ENCODE measurements around the gene OR2T3. TPM values are rescaled to one million over a fixed set of nuclear protein-coding genes. Genes with fewer than 3 reads are reported as not detected.
"Not testable (repeated sequence)": the region's sequence is repeated elsewhere in the genome, so short reads cannot be mapped to it uniquely, and the experiment has no call there.

Gene OR2T3
- total RNA-seq, 1 donor from 2014 or later = not detected

GRCh38 chr1:248448409-248449074 is 24.6 kb upstream of the OR2T3 start:
- intact Hi-C loops (cut with DNase I); H3K9me3 ChIP-seq; H3K27ac ChIP-seq; H3K36me3 ChIP-seq; H3K27me3 ChIP-seq (ENCODE audit: low read depth); ATAC-seq; DNase-seq; H3K4me1 ChIP-seq; H3K4me3 ChIP-seq: not testable (repeated sequence)

DNA sequence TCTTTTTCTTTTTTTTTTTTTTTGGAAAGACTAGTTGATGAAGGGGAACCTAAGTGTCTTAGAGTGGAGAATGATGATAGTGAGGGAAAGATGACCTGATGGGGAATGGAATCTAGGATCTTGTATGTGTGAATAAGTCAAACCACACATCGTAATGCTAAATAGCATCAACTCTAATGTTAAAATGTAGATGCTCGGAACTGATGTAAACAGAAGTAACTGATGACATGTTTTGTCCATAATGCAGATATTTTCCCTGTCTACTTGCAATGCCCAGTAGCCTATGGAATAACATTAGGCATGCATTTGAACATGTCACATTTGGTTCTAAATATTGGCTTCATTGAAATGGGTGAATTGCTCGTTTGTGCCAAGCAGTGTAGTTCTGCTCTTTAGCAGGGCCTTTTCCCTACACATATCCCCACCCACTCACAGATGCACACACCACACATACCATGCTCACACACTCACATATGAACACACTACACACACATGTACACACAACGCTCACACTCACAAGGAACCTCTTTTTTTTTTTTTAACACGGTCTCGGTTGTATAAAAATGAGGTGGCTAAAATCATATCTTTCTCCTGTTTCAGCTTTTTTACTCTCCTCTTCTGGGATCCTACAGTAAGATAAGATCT is 23.2 kb upstream of the OR2T3 start:
- H3K27me3 ChIP-seq (ENCODE audit: low read depth); H3K4me3 ChIP-seq; intact Hi-C loops (cut with DNase I); H3K27ac ChIP-seq; DNase-seq; H3K4me1 ChIP-seq; H3K9me3 ChIP-seq; ATAC-seq; H3K36me3 ChIP-seq: not testable (repeated sequence)

DNA sequence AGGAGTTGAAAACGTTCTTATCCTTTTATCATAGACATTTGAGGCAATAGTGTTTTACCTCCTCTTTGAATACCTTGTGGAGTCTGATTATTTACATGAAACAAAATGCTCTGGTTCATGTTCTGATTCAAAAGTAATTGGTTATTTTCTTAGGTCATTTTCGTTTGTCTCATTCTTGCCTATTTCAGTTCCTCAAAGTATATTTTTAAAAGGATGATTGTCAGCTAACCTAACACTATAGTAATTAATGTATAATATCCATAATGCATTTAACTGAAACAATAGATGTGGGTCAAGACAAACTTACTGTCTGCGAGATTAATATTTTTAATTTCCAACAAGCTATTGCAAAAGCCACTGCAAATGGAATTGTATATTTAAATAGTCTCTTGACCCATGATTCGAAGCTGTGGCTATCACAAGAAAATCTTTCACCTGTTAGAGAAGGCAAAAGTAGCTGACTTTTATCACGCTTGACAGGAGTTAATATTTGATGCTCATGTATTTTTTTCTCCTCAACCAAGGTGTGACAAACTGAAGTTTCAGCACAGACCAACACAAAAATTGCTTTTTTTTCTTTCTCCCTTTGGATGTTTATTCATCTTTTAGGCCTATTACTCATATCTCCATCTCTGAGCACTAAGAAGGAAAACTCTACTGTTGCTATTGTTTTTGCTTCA is 22.5 kb upstream of the OR2T3 start:
- H3K4me1 ChIP-seq; ATAC-seq; H3K27ac ChIP-seq; H3K4me3 ChIP-seq; DNase-seq; H3K27me3 ChIP-seq (ENCODE audit: low read depth); H3K36me3 ChIP-seq; H3K9me3 ChIP-seq; intact Hi-C loops (cut with DNase I): not testable (repeated sequence)

DNA sequence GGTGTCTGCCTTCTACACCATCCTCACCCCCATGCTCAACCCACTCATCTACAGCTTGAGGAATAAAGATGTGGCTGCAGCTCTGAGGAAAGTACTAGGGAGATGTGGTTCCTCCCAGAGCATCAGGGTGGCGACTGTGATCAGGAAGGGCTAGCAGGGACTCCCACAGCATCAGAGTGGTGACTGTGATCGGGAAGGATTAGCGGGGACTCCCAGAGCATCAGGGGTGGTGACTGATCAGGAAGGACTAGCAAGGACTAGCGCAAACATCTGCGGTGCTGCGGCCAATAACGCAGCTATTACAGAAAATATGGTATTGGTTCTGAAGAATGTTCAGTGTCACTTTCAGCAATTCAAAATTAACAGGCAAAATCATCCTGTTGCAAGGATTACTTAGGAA is 19.5 kb upstream of the OR2T3 start:
- peak in 1 of 2 donors; percentile 9 for ATAC-seq
- intact Hi-C loops (cut with DNase I); H3K27ac ChIP-seq: not testable (repeated sequence)

DNA sequence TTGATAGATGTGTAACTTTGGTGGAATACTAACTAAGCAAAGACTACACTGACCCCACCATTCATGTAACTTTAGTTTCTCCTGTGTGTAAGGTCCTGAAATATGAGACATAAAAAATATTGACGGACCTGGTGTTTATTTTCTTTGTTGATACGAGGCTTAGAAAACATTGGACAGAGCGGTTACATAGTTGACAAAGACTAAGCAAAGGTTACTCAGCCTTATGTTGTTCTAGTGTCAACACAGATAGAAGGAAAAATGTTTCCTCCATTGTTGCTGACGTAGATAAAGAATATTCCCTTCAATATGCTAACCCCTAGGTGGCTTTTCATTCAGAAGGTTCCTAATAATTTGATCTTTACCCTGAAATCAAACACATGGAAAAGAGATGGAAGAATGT is 18.1 kb upstream of the OR2T3 start:
- DNase-seq; H3K27me3 ChIP-seq (ENCODE audit: low read depth); H3K4me3 ChIP-seq; intact Hi-C loops (cut with DNase I); H3K4me1 ChIP-seq; H3K9me3 ChIP-seq; H3K36me3 ChIP-seq; H3K27ac ChIP-seq; ATAC-seq: not testable (repeated sequence)

More for the DNA sequence above, 19.5 kb upstream of the OR2T3 start:
- not testable (repeated sequence) for H3K27me3 ChIP-seq (ENCODE audit: low read depth); H3K9me3 ChIP-seq; H3K4me1 ChIP-seq; DNase-seq; H3K36me3 ChIP-seq; H3K4me3 ChIP-seq

GRCh38 chr1:248456635-248457034 is 16.5 kb upstream of the OR2T3 start:
- H3K36me3 ChIP-seq; DNase-seq; H3K4me1 ChIP-seq; H3K4me3 ChIP-seq; intact Hi-C loops (cut with DNase I); H3K9me3 ChIP-seq; H3K27ac ChIP-seq; H3K27me3 ChIP-seq (ENCODE audit: low read depth); ATAC-seq: not testable (repeated sequence)

GRCh38 chr1:248459117-248459516 is 14.0 kb upstream of the OR2T3 start:
- H3K27ac ChIP-seq; H3K27me3 ChIP-seq (ENCODE audit: low read depth); H3K9me3 ChIP-seq; H3K36me3 ChIP-seq; H3K4me1 ChIP-seq; ATAC-seq; H3K4me3 ChIP-seq; intact Hi-C loops (cut with DNase I); DNase-seq: not testable (repeated sequence)

GRCh38 chr1:248471154-248471553 is 2.0 kb upstream of the OR2T3 start:
- intact Hi-C loops (cut with DNase I) = no loop called here
- ATAC-seq = no peak
- Histone ChIP-seq H3K27ac (no peak overlapping the region), H3K9me3 (no peaks in the 10 kb centered on the region), H3K36me3 (no peaks in the 10 kb centered on the region), H3K4me1 (no peaks in the 10 kb centered on the region), H3K27me3 (ENCODE audit: low read depth) (no peaks in the 10 kb centered on the region), H3K4me3 (no peak overlapping the region)
- DNase-seq = no peak
- no peak for TF ChIP-seq CTCF (IDR thresholded peaks at IDR 0.05)

DNA sequence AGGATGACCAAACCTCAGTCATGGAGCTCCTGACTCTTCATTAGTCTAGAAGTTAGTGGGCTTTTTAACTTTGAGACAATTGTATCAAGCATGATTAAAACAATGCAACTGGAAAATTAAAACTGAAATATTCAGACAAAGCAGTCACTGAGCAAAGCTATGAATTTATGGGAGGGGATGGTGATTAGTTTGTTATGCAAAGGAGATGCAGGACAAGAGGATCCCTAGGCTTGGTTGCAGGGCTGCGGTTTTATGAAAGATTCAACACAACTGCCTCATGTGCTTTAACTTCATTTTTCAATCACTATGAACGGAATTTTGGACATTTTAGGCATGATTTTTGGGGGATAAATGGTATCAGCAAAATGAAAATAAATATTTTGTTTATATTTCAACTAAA is 1.0 kb upstream of the OR2T3 start:
- H3K4me1 ChIP-seq; H3K4me3 ChIP-seq; H3K27me3 ChIP-seq (ENCODE audit: low read depth); ATAC-seq; H3K36me3 ChIP-seq; H3K27ac ChIP-seq; H3K9me3 ChIP-seq; DNase-seq; intact Hi-C loops (cut with DNase I): not testable (repeated sequence)

GRCh38 chr1:248475660-248476059 is 2.5 kb downstream of the OR2T3 start:
- H3K36me3 ChIP-seq; H3K4me1 ChIP-seq; H3K27ac ChIP-seq; H3K27me3 ChIP-seq (ENCODE audit: low read depth); H3K4me3 ChIP-seq; DNase-seq; ATAC-seq; intact Hi-C loops (cut with DNase I); H3K9me3 ChIP-seq: not testable (repeated sequence)

DNA sequence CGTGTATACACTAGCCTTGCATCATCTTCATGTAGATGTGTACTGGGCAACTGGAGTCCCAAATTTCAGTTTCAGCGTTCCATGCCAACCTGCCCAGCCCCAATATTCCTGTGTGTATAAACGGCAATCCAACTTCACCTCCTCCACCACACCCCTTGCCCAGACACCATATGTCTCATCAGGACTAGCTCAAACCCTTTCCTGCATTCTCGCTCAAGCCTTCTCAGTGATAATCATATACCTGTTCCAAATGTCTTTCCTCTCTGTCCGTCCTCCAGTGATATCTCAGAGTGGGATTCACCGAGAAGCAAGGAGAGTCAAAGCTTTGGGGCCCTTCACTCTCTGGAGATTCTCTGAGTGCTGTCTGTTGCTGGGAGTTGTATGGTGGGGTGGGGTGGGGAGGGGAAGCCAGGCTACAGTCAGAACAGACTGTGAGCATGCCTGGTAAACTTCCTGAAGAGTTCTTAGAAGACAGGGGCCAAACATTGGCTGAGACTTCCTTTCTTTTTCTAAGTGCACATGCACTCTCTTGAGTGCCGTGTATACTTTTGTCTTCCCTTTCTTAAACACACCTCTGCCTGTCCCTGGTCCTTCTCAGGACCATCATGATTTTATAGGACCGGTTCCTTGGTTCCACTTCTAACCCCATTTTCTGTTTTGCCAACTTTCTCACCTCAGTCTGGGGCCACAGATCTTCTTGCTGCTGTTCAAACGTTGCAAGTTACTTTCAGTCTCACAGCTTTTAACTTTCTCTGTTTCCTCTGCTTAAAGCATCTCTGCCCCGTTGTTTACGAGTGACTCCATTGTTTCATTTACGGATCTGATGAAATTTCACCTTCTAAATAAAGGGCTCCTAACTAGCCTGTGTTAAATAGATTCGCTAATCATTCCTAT is 8.8 kb downstream of the OR2T3 start:
- H3K4me3 ChIP-seq; intact Hi-C loops (cut with DNase I); H3K27me3 ChIP-seq (ENCODE audit: low read depth); ATAC-seq; DNase-seq; H3K36me3 ChIP-seq; H3K9me3 ChIP-seq; H3K27ac ChIP-seq; H3K4me1 ChIP-seq: not testable (repeated sequence)

DNA sequence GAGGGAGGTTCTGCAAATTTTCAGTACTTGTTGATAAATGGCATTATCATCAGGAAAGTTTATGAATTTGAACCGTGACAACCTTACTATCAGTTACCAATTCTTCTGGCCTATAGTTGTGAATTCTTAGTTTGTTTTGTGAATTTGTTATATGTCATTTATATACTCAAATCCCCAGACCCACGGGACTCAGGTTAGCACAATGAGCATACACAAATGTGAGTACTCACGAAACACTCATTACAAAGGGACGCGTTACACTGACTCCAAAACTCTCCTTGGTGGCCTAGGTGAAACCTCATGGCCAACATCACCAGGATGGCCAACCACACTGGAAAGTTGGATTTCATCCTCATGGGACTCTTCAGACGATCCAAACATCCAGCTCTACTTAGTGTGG is 15.1 kb downstream of the OR2T3 start, which contains the start of gene OR2T5:
OR2T5 (plus strand) TSS at position 301 of the 400 bp plus-strand sequence; CDS start at position 301, 0 bp downstream.
- H3K27ac ChIP-seq; H3K36me3 ChIP-seq; H3K9me3 ChIP-seq; ATAC-seq; H3K27me3 ChIP-seq (ENCODE audit: low read depth); intact Hi-C loops (cut with DNase I); H3K4me1 ChIP-seq; H3K4me3 ChIP-seq; DNase-seq: not testable (repeated sequence)
